ENCODE measurements around the gene RETREG3. TPM values are rescaled to one million over a fixed set of nuclear protein-coding genes. Genes with fewer than 3 reads are reported as not detected.
A peak's percentile ranks its signal among the peaks of the same experiment; 100 is the strongest.

RETREG3 gene
- total RNA-seq, 2 experiments from 2014 or later = 73.9 to 75.5 TPM

DNA sequence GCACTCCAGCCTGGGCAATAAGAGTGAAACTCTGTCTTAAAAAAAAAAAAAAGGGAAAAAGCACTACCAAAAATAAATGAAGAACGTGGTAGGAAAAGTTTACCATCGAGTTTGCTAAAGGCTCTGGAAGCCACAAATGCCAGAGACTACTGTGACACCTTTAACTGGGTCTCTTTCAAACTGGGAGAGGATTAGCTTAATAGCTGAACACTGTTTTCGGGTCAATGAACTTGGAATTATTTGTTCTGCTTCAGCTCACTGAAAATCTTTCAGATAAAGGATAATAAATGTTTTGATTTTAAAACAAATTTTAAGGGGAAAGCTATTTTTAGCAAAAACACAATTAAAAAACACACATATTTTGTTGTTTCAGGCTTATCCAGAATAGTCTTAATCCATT is 1.4 kb downstream of the RETREG3 start:
- ChIA-PET POLR2A (interaction anchor here (0.7 to 3.4 kb wide), 16 partner anchors 25 to 413 kb away, joined by 3 to 41 read pairs (median 5); partner anchors contain the start of genes BECN1, GHDC, MLX and PLEKHH3), CTCF (interaction anchor here (0.8 to 6.0 kb wide), 8 partner anchors 17 to 216 kb away, joined by 3 to 70 read pairs (median 5); partner anchors contain the start of genes BECN1, MLX and PSMC3IP)
- peak overlapping the region; percentile 99 for H3K4me3 Mint-ChIP-seq
- H3K27ac Mint-ChIP-seq = no peak overlapping the region
- peaks cover 47% of the 10 kb centered on the region for H3K36me3 Mint-ChIP-seq (ENCODE audit: low read depth)
- H3K9me3 Mint-ChIP-seq = no peaks in the 10 kb centered on the region
- no peaks in the 10 kb centered on the region for H3K27me3 Mint-ChIP-seq
- no peak for DNase-seq
- H3K4me1 Mint-ChIP-seq = peaks cover 48% of the 10 kb centered on the region

DNA sequence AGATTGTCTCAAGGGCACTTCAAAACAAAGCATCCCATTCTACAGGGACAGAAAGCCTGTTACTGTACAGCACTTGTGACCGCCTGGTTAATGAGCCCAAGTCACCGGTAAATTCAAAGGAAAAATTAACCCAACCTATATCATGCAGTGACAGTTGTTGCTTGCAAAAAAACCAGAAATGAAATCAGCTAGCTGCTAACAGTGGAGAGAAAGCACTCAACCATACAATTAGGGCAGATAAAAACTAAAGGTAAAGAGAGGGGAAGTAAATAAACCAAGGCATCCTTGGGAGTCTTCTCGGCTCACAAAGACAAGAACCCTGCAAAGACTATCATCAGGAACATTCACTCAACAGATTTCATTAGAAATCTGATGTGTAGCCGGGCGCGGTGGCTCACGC is 5.9 kb downstream of the RETREG3 start:
- Mint-ChIP-seq H3K4me3 (no peak overlapping the region), H3K27ac (no peak overlapping the region), H3K9me3 (no peaks in the 10 kb centered on the region), H3K27me3 (no peaks in the 10 kb centered on the region), H3K4me1 (peaks cover 44% of the 10 kb centered on the region), H3K36me3 (ENCODE audit: low read depth) (peaks cover 35% of the 10 kb centered on the region)
- ChIA-PET CTCF (no interaction called here), POLR2A (no interaction called here)
- no peak for DNase-seq

DNA sequence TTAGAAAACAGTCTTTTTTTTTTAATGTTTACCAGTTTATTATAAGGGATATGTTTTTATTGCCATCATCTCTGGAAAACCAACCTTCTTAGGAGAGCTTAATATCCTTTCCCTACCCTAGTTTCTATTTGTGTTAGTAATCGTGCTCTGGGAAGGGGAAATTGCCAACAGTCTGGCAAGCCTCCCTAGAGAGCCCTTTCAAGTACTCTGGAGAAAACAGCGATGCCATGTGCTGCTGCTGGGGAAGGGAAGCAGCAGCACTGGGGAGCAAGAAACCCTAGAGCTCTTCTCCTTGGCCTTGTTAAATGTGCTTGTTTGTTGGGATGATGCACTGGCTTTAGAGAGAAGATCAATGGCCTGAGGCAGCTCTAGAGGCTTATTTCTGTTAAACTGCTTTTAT is 10.3 kb downstream of the RETREG3 start:
- Mint-ChIP-seq H3K36me3 (ENCODE audit: low read depth) (peaks cover 21% of the 10 kb centered on the region), H3K4me1 (peaks cover 10% of the 10 kb centered on the region), H3K27ac (no peak overlapping the region), H3K4me3 (no peak overlapping the region), H3K27me3 (no peaks in the 10 kb centered on the region), H3K9me3 (no peaks in the 10 kb centered on the region)
- ChIA-PET POLR2A (interaction anchor here (1.4 kb wide), 1 partner anchor 20 kb away, joined by 6 read pairs; the partner anchor contains the start of gene PSMC3IP), CTCF (interaction anchor here (0.8 to 1.5 kb wide), 5 partner anchors 18 to 176 kb away, joined by 3 read pairs; partner anchors contain the start of gene PSMC3IP)
- DNase-seq = no peak

DNA sequence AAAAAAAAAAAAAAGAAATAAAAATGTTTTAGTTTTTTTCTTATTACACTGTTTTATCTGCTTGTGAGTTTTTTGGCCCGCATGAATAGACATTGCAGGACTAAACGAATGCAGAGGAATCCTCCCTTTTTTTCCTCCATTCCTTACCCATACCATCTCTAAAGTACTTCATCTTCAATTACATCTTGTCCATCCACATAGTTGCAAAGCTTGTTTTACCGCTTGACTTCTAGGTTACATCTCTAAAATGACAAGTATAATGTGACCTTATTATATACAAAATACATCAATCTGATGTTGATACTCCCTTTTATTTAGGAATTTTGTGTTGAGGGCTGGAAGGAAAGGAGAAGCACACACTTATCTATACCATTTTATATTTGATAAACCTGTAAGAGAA is 12.8 kb downstream of the RETREG3 start:
- Mint-ChIP-seq H3K27ac (no peak overlapping the region), H3K9me3 (no peaks in the 10 kb centered on the region), H3K36me3 (ENCODE audit: low read depth) (peaks cover 16% of the 10 kb centered on the region), H3K27me3 (no peaks in the 10 kb centered on the region), H3K4me1 (peaks cover 3% of the 10 kb centered on the region), H3K4me3 (no peak overlapping the region)
- POLR2A ChIA-PET = interaction anchor here (0.6 kb wide), 1 partner anchor 13 kb away, joined by 3 read pairs; no protein-coding TSS in a partner anchor
- CTCF ChIA-PET = no interaction called here
- no peak for DNase-seq

DNA sequence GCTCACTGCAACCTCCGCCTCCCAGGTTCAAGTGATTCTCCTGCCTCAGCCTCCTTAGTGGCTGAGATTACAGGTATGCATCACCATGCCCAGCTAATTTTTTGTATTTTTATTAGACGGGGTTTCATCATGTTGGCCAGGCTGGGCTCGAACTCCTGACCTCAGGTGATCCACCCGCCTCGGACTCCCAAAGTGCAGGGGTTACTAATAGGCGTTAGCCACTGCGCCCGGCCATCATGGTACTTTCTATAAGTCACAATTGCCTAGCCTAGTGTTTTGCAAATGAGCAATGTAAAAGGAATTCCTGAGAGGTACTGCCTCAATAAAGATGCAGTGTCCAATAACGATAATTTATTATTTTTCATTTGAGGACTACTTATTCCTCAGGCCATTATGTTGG is 17.8 kb downstream of the RETREG3 start:
- CTCF ChIA-PET = interaction anchor here (1.0 to 7.1 kb wide), 2 partner anchors 11 to 13 kb away, joined by 3 to 37 read pairs; partner anchors contain the start of gene PSMC3IP
- Mint-ChIP-seq H3K4me3 (no peak overlapping the region), H3K27me3 (no peaks in the 10 kb centered on the region), H3K36me3 (ENCODE audit: low read depth) (peaks cover 39% of the 10 kb centered on the region), H3K4me1 (peaks cover 5% of the 10 kb centered on the region), H3K9me3 (no peaks in the 10 kb centered on the region), H3K27ac (no peak overlapping the region)
- no peak for DNase-seq
- POLR2A ChIA-PET = interaction anchor here (1.1 to 1.9 kb wide), 2 partner anchors 14 kb away, joined by 5 to 7 read pairs; partner anchors contain the start of gene PSMC3IP

DNA sequence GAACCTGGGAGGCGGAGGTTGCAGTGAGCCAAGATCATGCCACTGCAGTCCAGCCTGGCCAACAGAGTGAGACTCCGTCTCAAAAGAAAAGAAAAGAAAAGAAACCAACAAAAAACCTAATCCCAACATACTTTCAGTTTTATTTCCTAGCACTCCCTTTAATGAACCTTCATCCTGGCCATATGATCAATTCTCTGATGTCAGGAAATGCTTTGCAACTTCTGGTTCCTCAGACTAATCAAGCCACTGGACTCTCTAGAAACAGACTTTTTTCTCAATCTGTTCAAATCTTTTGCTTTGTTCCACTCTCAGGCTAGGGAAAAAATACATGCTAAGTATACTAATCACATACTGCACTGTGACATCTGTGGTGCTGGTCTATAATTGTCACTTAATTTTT is 18.3 kb downstream of the RETREG3 start:
- ChIA-PET CTCF (interaction anchor here (1.0 to 7.1 kb wide), 3 partner anchors 11 to 18 kb away, joined by 3 to 37 read pairs (median 3); partner anchors contain the start of gene PSMC3IP), POLR2A (interaction anchor here (1.9 kb wide), 1 partner anchor 13 kb away, joined by 7 read pairs; the partner anchor contains the start of gene PSMC3IP)
- H3K4me3 Mint-ChIP-seq = no peak overlapping the region
- DNase-seq = no peak
- H3K9me3 Mint-ChIP-seq = no peaks in the 10 kb centered on the region
- no peak overlapping the region for H3K27ac Mint-ChIP-seq
- no peaks in the 10 kb centered on the region for H3K27me3 Mint-ChIP-seq
- H3K36me3 Mint-ChIP-seq (ENCODE audit: low read depth) = peaks cover 43% of the 10 kb centered on the region
- peaks cover 5% of the 10 kb centered on the region for H3K4me1 Mint-ChIP-seq

DNA sequence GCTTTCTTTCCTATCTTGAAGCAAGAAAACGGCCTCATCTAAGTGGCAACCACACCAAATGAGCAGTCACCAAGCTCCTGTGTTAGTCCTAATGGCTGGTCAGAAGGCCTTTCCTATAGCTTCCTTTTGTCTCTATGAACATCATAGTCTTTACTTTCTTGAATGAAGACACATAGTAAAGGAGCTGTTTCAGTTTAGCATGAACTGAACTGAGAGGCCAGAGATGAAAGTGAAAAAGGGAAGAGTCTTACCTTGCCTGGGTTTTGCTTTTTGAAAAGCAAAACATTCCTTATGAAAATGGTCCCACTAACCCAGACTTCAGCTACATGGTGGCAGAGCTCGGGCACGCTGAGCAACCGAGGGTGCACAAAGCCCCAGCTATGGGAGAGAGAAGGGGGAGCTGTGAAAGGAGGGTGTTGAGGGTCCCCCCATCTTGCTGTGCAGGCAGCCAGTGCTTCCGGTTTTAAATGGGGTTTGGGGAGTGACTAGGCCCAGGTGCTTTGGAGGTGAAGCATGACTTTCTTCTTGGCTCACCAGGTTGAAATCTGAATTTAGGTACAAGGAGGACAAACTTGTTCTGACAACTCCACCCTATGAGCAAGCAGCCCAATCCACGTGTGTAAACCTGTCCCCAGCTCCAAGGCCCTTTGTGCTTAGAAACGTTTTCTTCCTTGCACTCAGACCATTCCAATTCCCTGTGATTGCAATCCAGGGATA is 22.5 kb downstream of the RETREG3 start:
- DNase-seq = no peak
- no peaks in the 10 kb centered on the region for H3K27me3 Mint-ChIP-seq

DNA sequence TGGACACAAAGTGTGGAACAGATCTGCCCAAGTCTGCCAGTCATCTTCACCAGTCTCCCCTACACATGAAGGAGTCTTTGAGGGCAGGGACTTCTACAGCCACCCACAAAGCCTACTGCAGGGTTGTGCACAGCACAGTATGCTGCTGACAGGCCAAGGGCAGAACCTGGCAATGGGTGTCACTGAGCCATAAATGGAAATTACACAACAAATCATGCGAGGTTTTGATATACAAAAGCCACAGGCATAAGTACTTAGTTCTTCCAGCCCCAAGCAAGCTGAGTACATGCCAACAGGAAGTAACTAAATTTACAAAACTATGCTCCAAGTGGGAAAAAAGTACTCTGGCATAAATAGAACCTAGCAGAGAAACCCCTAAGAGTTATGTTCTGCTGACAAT is 23.8 kb downstream of the RETREG3 start:
- Mint-ChIP-seq H3K36me3 (ENCODE audit: low read depth) (peaks cover 70% of the 10 kb centered on the region), H3K4me1 (peaks cover 2% of the 10 kb centered on the region), H3K27ac (no peak overlapping the region), H3K4me3 (no peak overlapping the region), H3K27me3 (no peaks in the 10 kb centered on the region), H3K9me3 (no peaks in the 10 kb centered on the region)
- no peak for DNase-seq
- ChIA-PET POLR2A (no interaction called here), CTCF (no interaction called here)

More for the DNA sequence above, 22.5 kb downstream of the RETREG3 start:
- H3K9me3 Mint-ChIP-seq = no peaks in the 10 kb centered on the region
- peak overlapping the region; percentile 52 for H3K27ac Mint-ChIP-seq
- peaks cover 69% of the 10 kb centered on the region for H3K36me3 Mint-ChIP-seq (ENCODE audit: low read depth)
- CTCF ChIA-PET = interaction anchor here (0.9 to 7.1 kb wide), 2 partner anchors 9 to 174 kb away, joined by 3 to 37 read pairs; partner anchors contain the start of genes PSMC3IP and RAMP2
- peaks cover 5% of the 10 kb centered on the region for H3K4me1 Mint-ChIP-seq
- POLR2A ChIA-PET = interaction anchor here (2.1 kb wide), 1 partner anchor 8 kb away, joined by 10 read pairs; the partner anchor contains the start of gene PSMC3IP
- no peak overlapping the region for H3K4me3 Mint-ChIP-seq

DNA sequence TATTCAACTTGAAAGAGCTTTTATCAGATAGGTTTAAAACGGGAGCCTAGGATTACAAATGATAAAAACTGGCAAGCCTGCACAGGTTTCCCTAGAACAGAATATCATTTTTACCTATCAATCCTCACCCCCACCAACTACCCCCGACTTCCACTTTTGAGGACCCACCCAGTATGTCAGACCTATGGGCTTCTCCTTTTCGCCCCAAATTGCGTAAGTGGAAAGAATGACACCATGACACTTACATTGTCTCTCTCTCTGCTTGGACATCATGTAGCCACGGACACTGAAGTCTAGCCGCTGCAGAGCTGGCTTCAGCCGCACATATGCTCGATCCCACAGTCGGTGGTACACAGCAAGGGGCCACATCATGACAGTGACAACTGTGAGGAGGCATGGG is 24.3 kb downstream of the RETREG3 start:
- Mint-ChIP-seq H3K9me3 (no peaks in the 10 kb centered on the region), H3K36me3 (ENCODE audit: low read depth) (peaks cover 71% of the 10 kb centered on the region), H3K4me3 (no peak overlapping the region), H3K27ac (no peak overlapping the region), H3K27me3 (no peaks in the 10 kb centered on the region), H3K4me1 (peaks cover 3% of the 10 kb centered on the region)
- no peak for DNase-seq
- CTCF ChIA-PET = no interaction called here
- POLR2A ChIA-PET = no interaction called here

DNA sequence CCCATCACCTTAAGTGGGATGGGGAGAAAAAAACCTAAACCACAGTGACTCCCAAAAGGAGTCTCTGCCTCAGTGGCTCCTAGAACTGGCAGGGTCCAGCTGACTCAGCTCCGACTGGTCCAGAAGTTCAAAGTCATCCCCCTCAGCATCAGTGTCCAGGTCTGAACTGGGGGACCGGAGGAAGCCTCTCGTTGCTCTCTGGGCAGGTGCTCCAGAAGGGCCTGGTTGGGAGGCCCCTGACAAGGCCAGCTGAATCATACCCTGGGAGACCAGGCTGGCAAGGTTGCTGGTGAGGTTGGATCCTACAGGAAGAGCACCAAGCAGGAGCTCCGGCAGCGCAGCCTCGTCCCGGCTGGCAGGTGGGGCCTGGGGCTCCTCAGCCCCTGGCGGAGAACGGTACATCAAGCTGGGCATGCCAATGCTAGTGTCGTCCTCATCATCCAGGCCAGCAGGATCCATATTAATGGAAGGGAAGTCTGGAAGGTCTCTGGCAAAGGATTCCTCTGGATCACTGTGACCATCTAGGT is 27.4 kb downstream of the RETREG3 start:
- no peak overlapping the region for H3K4me3 Mint-ChIP-seq

DNA sequence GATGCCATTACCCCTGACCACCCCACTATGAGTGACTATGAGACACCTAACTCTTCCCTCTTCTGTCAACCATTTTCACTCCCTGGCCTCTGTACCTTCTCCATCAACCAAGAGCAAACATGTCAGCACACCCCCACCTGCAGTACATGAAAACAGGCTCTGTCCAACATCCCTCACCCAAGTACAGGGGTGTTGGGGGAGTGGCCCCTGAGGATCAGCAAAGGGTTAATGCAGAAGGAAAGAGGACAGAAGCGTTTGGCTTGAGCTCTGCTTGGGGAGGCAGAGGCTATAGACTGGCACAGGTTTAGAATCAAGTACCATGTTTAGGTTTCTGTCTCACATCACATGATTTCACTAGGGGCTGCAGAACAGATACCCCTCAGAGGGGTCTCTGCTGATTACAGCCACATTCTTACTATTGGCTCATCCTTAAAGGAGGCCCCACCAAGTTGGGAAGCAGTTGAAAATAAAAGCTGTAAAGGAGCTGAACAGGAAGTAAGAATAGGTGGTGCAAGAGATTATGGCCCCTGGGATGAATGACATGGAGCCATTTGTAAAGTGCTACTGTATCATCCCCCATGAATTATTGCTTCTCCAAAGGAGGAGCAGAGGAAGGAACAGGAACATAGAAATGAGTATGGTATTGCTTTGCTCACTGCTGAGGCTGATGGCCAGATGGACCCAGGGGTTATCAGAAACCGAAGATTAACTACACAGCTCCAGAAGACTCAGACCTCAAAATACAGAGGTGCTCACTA is 29.2 kb downstream of the RETREG3 start:
- POLR2A ChIA-PET = interaction anchor here (9.9 kb wide), 1 partner anchor 14 kb away, joined by 109 read pairs; the partner anchor contains the start of genes COASY and MLX

More for the DNA sequence above, 27.4 kb downstream of the RETREG3 start:
- peaks cover 61% of the 10 kb centered on the region for H3K36me3 Mint-ChIP-seq (ENCODE audit: low read depth)
- H3K27me3 Mint-ChIP-seq = no peaks in the 10 kb centered on the region
- H3K9me3 Mint-ChIP-seq = no peaks in the 10 kb centered on the region
- POLR2A ChIA-PET = interaction anchor here (0.9 to 9.9 kb wide), 3 partner anchors 16 to 192 kb away, joined by 3 to 109 read pairs (median 3); partner anchors contain the start of genes COASY, MLX and VPS25
- CTCF ChIA-PET = interaction anchor here (0.5 to 1.0 kb wide), 2 partner anchors 49 to 182 kb away, joined by 3 read pairs; no protein-coding TSS in a partner anchor
- DNase-seq = no peak
- peaks cover 19% of the 10 kb centered on the region for H3K4me1 Mint-ChIP-seq
- no peak overlapping the region for H3K27ac Mint-ChIP-seq

DNA sequence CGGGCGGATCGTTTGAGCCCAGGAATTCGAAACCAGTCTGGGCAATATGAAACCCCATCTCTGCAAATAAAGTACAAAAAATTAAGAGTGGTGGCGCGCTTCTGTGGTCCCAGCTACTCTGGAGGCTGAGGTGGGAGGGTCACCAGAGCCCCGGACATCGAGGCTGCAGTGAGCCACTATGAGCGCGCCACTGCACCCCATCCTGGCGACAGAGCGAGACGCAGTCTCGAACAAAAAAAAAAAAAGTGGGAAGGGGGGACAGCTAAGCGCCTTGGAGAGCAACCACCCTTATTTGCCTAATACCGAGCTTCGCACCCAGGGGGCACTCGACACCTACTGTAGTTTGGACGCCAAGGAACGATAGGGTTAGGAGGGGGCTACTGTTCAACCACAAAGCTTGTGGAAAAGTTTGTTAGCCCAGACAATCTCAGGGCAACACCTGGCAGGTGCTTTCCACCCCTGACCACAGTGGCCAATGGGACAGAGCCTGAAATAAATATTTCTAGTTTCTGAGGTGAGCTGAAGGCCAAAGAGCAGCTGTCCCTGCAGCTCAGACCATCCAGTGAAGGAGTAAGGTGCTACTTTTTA is 30.8 kb downstream of the RETREG3 start:
- ChIA-PET POLR2A (interaction anchor here (0.7 to 9.9 kb wide), 26 partner anchors 8 to 737 kb away, joined by 3 to 109 read pairs (median 6); partner anchors contain the start of genes BECN1, COASY, DNAJC7 and MLX), CTCF (interaction anchor here (0.6 to 3.8 kb wide), 58 partner anchors 11 to 420 kb away, joined by 3 to 93 read pairs (median 4); partner anchors contain the start of genes BECN1, CAVIN1, CNTNAP1 and MLX)
- Mint-ChIP-seq H3K27ac (peak overlapping the region; percentile 88), H3K27me3 (no peaks in the 10 kb centered on the region), H3K36me3 (ENCODE audit: low read depth) (peaks cover 61% of the 10 kb centered on the region), H3K9me3 (no peaks in the 10 kb centered on the region), H3K4me1 (peaks cover 43% of the 10 kb centered on the region), H3K4me3 (peak overlapping the region; percentile 96)
- DNase-seq = peak; percentile 76

More for the DNA sequence above, 29.2 kb downstream of the RETREG3 start:
- CTCF ChIA-PET = interaction anchor here (1.0 to 3.6 kb wide), 3 partner anchors 19 to 99 kb away, joined by 3 to 70 read pairs (median 62); partner anchors contain the start of genes RETREG3 and TUBG1
- peaks cover 59% of the 10 kb centered on the region for H3K36me3 Mint-ChIP-seq (ENCODE audit: low read depth)
- H3K4me3 Mint-ChIP-seq = peak overlapping the region; percentile 11
- H3K9me3 Mint-ChIP-seq = no peaks in the 10 kb centered on the region
- DNase-seq = no peak
- H3K27ac Mint-ChIP-seq = peak overlapping the region; percentile 5
- H3K4me1 Mint-ChIP-seq = peaks cover 33% of the 10 kb centered on the region
- no peaks in the 10 kb centered on the region for H3K27me3 Mint-ChIP-seq
